T-helper 2 cell treated with Interferon-gamma antibody and Interleukin-4, amounts not matched to agents 5 μg/mL and 100 μg/mL, for 36 hours (primary cell): ENCODE data around the gene BOK.

ENCODE experiments used
- DNase-seq: peaks from one replicate; pipeline ENCODE4 v3.0.0; 2021; ENCODE audit warnings: low spot score
- H3K27ac Mint-ChIP-seq: one replicate; pipeline ENCODE4 v1.8.0; 2021; ENCODE audit warnings: mild to moderate bottlenecking, mixed read lengths
- H3K27me3 Mint-ChIP-seq: one replicate; pipeline ENCODE4 v1.8.0; 2021; ENCODE audit warnings: low read depth, mixed read lengths
- H3K36me3 Mint-ChIP-seq: one replicate; pipeline ENCODE4 v1.8.0; 2021; ENCODE audit warnings: low read depth, mixed read lengths
- H3K4me1 Mint-ChIP-seq: one replicate; pipeline ENCODE4 v1.8.0; 2021; ENCODE audit warnings: low read depth, mixed read lengths
- H3K4me3 Mint-ChIP-seq: one replicate; pipeline ENCODE4 v1.8.0; 2022; ENCODE audit warnings: mild to moderate bottlenecking, moderate library complexity, mixed read lengths
- H3K9me3 Mint-ChIP-seq: one replicate; pipeline ENCODE4 v1.8.0; 2021; ENCODE audit warnings: mixed read lengths

The BOK gene

GRCh38 chr2:241545523-241546473 is 12.7 kb upstream of the BOK start:
- no peak overlapping the region for H3K27ac Mint-ChIP-seq
- no peaks in the 10 kb centered on the region for H3K9me3 Mint-ChIP-seq
- H3K4me3 Mint-ChIP-seq = no peak overlapping the region
- H3K27me3 Mint-ChIP-seq = peaks cover 24% of the 10 kb centered on the region
- H3K36me3 Mint-ChIP-seq = no peaks in the 10 kb centered on the region
- DNase-seq = no peak
- no peaks in the 10 kb centered on the region for H3K4me1 Mint-ChIP-seq

GRCh38 chr2:241546771-241547498 is 11.6 kb upstream of the BOK start:
- Mint-ChIP-seq H3K4me3 (no peak overlapping the region), H3K27me3 (peaks cover 29% of the 10 kb centered on the region), H3K36me3 (no peaks in the 10 kb centered on the region), H3K27ac (no peak overlapping the region), H3K9me3 (no peaks in the 10 kb centered on the region), H3K4me1 (no peaks in the 10 kb centered on the region)
- DNase-seq = no peak

DNA sequence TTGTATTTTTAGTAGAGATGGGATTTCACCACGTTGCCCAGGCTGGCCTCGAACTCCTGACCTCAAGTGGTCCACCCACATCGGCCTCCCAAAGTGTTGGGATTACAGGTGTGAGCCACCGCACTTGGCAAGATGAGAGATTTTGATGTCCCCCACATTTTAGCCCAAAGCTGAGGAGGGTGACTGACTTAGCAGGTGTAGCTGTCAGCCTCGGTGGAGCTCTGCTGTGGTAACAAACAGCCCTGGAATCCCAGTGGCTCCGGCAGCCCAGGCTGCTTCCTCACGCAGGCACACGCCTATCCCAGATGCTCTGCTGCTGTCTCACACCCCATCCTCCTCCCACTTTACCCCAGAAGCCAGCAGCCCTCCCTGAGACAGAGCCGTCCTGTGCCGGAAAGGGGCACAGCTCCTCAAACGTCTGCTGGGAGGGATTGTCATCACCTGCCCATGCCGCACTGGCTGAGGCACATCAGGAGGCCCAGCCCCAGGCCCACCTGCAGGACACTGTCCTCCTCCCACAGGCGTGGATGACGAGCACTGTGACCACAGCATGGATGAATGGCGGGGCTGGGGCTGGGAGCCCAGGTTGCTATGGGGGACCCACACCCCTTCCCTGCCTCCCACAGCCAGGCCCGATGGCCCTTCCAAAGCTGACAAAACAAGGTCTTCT is 10.6 kb upstream of the BOK start:
- Mint-ChIP-seq H3K36me3 (no peaks in the 10 kb centered on the region), H3K4me3 (no peak overlapping the region), H3K27me3 (peaks cover 24% of the 10 kb centered on the region), H3K27ac (no peak overlapping the region), H3K9me3 (no peaks in the 10 kb centered on the region), H3K4me1 (no peaks in the 10 kb centered on the region)
- DNase-seq = no peak

DNA sequence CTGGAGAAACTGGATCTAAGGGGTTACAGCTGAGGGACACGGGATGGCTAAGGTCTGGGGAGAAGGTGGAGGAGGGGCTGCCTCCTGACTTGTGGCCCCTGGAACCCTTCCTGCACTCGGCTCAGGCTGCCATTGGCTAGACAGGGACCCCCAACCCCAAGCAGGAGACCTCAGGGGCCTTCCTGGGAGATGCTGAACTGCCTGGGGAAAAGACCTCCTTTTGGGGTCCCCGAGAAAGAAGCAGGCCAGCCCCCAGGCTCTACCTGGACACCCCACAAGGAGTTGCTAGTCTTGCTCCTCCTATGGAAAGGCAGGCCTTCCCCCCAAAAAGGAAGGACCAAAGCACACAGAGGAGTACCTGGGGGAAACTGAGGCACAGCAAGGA is 10.1 kb upstream of the BOK start:
- DNase-seq = no peak
- Mint-ChIP-seq H3K4me1 (no peaks in the 10 kb centered on the region), H3K36me3 (no peaks in the 10 kb centered on the region), H3K4me3 (no peak overlapping the region), H3K9me3 (no peaks in the 10 kb centered on the region), H3K27ac (no peak overlapping the region), H3K27me3 (peaks cover 22% of the 10 kb centered on the region)

- Mint-ChIP-seq H3K4me3 (no peak overlapping the region), H3K9me3 (no peaks in the 10 kb centered on the region), H3K4me1 (peaks cover 5% of the 10 kb centered on the region), H3K27ac (no peak overlapping the region), H3K27me3 (peaks cover 28% of the 10 kb centered on the region), H3K36me3 (no peaks in the 10 kb centered on the region)
- no peak for DNase-seq
Measured at GRCh38 chr2:241550616-241551580, 7.6 kb upstream of the BOK start.

DNA sequence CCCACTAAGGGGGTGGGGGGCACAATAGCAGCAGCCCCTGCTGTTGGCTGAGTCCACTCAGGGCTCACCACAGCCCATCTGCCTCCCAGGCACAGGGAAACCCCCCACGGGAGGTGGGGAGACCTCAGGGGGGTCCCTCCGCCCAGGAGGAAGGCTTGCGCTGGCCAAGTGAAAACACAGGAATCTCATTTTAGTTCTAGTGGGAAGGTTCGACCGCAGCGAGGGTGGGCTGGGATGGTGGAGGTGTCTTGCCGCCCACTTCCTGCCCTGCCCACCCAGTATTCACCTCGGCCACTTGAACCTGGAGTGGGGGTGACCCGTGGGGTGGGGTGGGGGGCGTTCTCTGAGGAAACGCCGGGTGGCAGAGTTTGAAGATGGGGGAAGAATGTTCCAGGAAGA is 6.9 kb upstream of the BOK start:
- H3K36me3 Mint-ChIP-seq = no peaks in the 10 kb centered on the region
- H3K4me1 Mint-ChIP-seq = peaks cover 6% of the 10 kb centered on the region
- no peak overlapping the region for H3K27ac Mint-ChIP-seq
- no peak for DNase-seq
- H3K4me3 Mint-ChIP-seq = no peak overlapping the region
- H3K27me3 Mint-ChIP-seq = peaks cover 32% of the 10 kb centered on the region
- H3K9me3 Mint-ChIP-seq = no peaks in the 10 kb centered on the region

DNA sequence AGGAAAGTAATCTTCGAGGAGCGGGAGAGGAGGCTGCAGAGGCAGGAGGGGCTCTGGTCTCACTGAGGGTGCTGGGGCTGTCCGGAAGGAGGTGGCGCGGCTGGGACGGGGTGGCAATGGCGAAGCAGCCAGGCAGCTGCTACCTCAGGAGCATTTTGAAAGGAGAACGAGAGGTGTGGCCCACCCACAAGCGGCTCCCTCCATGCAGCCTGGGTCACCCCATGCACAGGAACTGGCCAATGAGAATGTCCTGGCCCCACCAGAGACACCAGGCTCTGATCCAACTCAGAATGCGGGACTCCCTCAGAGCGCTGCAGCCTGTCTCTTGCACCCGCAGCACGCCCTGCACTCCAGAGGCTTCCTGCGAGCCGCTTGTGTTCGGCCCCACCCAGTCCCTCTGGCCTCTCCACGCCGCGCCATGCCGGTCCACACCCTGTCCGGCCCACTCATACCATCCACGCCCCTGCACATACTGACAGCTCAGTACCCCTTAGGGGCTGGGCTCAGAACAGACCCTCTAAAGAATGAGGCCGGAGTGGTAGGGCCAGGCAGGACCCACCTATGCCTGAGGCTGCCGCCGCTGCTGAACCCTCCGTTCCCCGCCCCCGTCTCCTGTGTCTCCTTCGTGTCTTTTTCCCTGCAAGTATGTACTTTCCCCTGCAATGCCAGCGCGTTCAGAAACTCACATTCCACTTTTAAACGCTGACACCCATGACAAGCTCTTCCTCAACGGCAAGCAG is 6.4 kb upstream of the BOK start:
- H3K9me3 Mint-ChIP-seq = no peaks in the 10 kb centered on the region
- no peak overlapping the region for H3K27ac Mint-ChIP-seq
- no peak overlapping the region for H3K4me3 Mint-ChIP-seq
- no peaks in the 10 kb centered on the region for H3K36me3 Mint-ChIP-seq
- peaks cover 34% of the 10 kb centered on the region for H3K27me3 Mint-ChIP-seq
- DNase-seq = no peak
- H3K4me1 Mint-ChIP-seq = peaks cover 6% of the 10 kb centered on the region

- Mint-ChIP-seq H3K27ac (no peak overlapping the region), H3K4me3 (no peak overlapping the region), H3K27me3 (peaks cover 42% of the 10 kb centered on the region), H3K4me1 (peaks cover 10% of the 10 kb centered on the region), H3K9me3 (no peaks in the 10 kb centered on the region), H3K36me3 (peaks cover 3% of the 10 kb centered on the region)
- DNase-seq = no peak
Measured at GRCh38 chr2:241553512-241553830, 5.1 kb upstream of the BOK start.

DNA sequence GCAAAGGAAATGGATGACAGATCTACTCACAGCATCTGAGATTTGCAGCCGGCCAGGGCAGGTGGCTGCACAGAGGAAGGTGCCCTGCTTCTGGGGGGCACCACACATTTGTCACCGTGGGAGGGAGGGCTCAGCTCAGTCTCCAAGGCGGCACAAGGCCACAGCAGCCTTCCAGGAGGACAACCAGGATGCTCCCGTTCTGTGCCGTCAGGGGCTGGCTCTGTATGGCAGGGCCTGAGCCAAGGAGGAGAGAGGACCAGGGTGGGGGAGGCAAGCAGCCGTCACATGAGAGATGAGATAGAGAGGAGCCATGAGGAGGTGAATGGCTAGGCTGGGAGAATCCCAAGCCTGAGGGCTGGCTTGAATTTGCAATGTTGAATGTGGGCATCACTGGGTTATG is 4.6 kb upstream of the BOK start:
- no peak for DNase-seq
- Mint-ChIP-seq H3K27ac (no peak overlapping the region), H3K9me3 (no peaks in the 10 kb centered on the region), H3K27me3 (peaks cover 42% of the 10 kb centered on the region), H3K4me1 (peaks cover 10% of the 10 kb centered on the region), H3K4me3 (no peak overlapping the region), H3K36me3 (peaks cover 3% of the 10 kb centered on the region)

GRCh38 chr2:241554610-241555322 is 3.8 kb upstream of the BOK start:
- no peaks in the 10 kb centered on the region for H3K9me3 Mint-ChIP-seq
- H3K4me3 Mint-ChIP-seq = no peak overlapping the region
- peaks cover 3% of the 10 kb centered on the region for H3K36me3 Mint-ChIP-seq
- H3K27ac Mint-ChIP-seq = no peak overlapping the region
- DNase-seq = no peak
- H3K27me3 Mint-ChIP-seq = peaks cover 39% of the 10 kb centered on the region
- H3K4me1 Mint-ChIP-seq = peaks cover 10% of the 10 kb centered on the region

- Mint-ChIP-seq H3K4me1 (peaks cover 10% of the 10 kb centered on the region), H3K27ac (no peak overlapping the region), H3K4me3 (no peak overlapping the region), H3K9me3 (no peaks in the 10 kb centered on the region), H3K27me3 (peaks cover 45% of the 10 kb centered on the region), H3K36me3 (peaks cover 3% of the 10 kb centered on the region)
- no peak for DNase-seq
Measured at GRCh38 chr2:241555711-241556110, 2.8 kb upstream of the BOK start.

GRCh38 chr2:241556746-241557145 is 1.8 kb upstream of the BOK start:
- H3K9me3 Mint-ChIP-seq = no peaks in the 10 kb centered on the region
- no peak for DNase-seq
- no peak overlapping the region for H3K4me3 Mint-ChIP-seq
- peaks cover 10% of the 10 kb centered on the region for H3K4me1 Mint-ChIP-seq
- peaks cover 41% of the 10 kb centered on the region for H3K27me3 Mint-ChIP-seq
- no peak overlapping the region for H3K27ac Mint-ChIP-seq
- H3K36me3 Mint-ChIP-seq = peaks cover 3% of the 10 kb centered on the region
